NCI-H1694 treated with DMSO at 0.1 percent for 48 hours (cell line): ENCODE data around the gene C19orf53.

Source experiments
- DNase-seq: peaks from one replicate; lab custom pipeline; 2025; lab: John Stamatoyannopoulos, UW

C19orf53 gene

DNA sequence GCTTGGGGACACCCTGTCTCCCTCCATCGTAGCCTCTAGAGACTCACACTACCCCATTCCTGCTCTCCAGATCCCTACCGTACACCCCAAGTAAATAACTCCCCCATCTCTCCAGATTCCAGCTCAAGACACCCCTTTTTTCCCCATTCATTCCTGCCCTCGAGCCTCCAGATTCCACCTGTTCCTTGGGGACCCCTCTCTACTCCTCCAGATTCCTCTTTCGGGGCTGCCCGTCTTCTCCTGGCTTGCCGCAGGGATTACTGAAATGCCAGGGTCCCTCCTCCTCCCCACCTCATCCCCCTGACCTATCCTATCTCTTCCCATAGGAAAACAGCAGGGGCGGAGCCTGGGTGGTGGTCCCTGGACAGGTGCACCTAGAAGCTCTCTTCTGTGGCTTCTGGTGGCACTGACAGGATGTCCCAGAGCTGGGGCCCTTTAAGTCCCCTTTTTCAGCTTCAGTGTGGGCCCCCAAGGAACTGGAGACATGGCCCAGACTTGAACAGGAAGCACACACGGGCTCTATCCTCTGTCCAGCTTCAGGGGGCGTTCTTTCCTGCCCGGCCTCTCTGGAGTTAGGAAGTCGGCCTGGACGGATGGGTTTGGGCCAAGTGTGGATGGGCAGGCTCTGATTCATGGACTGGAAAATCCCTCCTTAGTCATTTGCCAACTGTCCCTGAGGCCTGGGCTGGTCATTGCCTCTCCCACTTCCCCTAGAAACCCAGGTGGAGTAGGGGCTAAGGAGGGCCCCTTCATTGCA lies 22.2 kb downstream of the C19orf53 start:
- DNase-seq = no peak

DNA sequence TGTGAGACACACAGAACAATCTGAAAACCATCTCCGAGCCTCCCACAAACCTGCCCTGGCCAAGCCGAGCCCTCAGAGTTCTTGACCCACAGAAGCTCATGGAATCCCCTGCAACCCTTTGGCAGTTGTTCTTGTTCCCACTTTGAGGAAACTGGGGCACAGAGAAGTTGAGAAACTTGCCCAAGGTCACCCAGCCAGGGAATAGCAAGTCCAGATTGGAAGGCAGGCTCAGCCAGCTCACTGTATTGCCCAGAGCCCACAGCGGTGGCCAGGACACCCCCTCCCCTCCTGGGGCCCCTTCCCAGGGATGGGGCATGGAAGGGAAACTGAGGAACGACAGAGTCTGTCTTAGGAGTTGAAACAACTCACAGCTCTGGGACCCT lies 22.8 kb downstream of the C19orf53 start:
- no peak for DNase-seq

DNA sequence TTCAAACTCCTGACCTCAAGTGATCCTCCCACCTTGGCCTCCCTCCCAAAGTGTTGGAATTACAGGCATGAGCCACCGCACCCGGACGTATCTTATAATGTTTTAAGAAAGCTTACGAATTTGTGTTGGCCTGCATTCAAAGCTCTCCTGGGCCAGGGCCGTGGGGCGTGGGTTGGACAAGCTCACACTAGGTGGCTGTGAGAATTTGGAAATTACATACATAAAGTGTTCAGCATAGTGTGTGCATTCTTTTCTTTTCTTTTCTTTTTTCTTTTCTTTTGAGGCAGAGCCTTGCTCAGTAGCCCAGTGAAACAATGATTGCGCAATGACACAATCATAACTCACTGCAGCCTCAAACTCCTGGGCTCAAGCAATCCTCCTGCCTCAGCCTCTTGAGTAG lies 23.6 kb downstream of the C19orf53 start:
- DNase-seq = no peak

DNA sequence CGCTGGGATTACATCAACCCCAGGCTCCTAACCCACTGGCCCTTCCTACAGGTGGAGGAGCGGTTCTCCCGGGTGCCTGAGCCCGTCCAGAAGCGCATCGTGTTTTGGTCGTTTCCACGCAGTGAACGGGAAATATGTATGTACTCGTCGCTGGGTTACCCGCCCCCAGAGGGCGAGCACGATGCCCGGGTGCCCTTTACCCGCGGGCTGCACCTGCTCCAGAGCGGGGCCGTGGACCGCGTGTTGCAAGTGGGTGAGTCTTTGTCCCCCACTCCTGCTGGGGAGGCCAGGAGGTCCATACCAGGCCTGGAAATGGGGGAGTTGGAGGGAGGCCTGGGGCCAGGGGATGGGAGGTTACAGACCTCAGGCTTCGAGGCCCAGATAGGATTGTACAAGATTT lies 25.4 kb downstream of the C19orf53 start:
- DNase-seq = no peak

DNA sequence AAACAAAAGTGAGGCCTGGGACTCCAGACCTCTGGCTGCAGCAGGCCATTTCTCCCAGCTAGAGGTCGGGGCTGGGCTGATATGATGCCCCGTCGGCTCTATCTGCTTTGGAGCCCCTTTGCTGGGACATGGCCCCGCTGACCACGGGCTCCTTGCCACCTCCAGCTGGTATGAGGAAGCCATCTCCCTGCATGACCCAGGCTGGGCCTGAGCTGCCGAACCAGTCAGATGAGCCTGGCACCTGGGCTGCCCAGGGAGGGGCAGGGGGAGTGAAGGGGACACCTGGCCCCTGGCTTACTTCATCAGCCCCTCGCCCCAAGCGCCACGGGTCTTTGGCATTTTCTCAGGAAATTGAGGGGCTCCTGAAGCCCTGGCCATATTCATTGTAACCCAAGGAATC lies 28.8 kb downstream of the C19orf53 start:
- no peak for DNase-seq

DNA sequence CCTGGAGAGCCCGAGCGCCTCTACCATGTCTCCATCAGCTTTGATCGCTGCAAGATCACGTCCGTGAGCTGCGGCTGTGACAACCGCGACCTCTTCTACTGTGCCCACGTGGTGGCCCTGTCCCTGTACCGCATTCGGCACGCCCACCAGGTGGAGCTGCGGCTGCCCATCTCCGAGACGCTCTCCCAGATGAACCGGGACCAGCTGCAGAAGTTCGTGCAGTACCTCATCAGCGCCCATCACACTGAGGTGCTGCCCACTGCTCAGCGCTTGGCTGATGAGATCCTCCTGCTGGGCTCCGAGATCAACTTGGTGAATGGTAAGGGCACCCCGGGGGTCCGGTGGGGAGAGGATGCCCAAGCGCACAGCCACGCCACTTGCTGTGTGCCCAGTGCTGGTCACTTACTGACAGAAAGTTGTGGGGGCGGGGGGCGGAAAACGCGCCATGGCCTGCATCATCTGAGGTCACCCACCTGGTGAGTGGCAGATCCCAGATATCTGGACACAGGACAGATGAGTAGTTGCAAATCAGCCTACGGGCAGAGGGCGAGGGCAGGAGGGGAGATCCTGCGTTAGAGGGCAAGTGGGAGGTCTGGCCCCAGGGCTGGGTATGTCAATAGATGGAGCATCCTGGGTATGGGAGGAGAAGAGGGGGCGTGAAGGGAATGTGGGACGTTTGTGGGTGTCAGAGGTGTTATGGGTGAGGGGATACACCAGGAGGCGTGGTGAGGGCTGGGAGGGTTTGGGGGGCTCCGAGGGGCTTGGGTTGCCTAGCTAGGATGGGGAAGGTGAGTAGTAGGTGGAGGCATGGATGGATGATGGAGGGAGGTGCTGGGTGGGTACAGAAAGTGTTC lies 30.8 kb downstream of the C19orf53 start:
- DNase-seq = no peak

DNA sequence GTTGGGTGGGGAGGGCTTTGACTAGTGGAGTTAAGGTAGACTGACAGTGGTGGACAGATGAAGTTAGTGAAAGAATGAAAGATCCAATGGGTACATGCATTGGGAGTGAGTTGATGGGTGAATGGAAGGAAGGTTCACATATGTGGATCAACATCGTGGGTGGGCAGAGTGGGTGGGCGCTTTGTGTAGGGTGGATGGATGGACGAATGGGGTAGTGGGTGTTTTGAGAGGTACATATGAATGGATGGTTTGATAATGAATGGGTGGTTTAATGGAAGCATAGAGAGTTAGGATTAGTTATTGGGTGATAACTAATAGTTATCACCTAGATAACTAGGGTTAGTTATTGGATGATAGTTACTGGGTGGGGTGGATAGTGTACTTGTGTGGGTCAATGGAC lies 32.5 kb downstream of the C19orf53 start:
- no peak for DNase-seq

DNA sequence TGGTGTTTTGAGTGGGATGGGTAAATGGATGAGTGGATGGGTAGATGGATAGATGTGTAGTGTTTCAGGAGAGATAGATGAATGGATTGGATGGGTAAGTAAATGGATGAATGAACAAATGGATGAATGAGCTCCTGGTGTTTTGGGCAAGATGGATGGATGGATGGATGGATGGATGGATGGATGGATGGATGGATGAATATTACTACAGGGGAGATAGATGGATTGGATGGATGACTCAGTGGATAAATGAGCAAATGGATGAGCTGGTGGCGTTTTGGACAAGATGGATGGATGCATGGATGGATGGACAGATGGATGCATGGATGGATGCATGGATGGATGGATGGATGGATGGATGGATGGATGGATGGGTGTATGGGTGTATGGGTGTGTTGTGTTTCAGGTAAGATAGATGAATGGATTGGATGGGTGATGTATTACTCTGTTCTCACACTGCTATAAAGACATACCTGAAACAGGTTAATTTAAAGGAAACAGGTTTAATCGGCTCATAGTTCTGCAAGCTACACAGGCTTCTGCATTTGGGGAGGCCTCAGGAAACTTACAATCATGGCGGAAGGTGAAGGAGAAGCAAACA lies 33.3 kb downstream of the C19orf53 start:
- DNase-seq = no peak

DNA sequence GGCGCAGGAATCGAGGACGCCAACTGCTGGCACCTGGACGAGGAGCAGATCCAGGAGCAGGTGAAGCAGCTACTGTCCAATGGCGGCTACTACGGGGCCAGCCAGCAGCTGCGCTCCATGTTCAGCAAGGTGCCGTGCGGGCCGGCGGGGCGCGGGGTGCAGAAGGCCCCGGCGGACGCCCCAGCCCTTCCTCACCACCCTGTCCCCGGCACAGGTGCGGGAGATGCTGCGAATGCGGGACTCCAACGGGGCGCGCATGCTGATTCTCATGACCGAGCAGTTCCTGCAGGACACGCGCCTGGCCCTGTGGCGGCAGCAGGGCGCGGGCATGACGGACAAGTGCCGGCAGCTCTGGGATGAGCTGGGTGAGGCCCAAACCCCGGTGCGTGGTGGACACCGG lies 34.6 kb downstream of the C19orf53 start:
- DNase-seq = no peak

DNA sequence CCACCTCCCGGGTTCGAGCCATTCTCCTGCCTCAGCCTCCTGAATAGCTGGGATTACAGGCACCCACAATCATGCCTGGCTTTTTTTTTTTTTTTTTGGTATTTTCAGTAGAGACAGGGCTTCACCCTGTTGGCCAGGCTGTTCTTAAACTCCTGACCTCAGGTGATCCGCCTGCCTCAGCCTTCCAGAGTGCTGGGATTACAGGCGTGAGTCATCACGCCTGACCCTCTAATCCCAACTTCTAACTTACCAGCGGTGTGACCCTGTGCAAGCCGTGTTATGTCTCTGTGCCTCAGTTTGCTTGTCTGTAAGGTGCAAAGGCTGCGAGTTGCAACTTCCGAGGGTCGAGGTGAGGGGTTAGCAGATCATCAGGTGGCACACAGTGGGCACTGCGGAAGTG lies 38.3 kb downstream of the C19orf53 start:
- DNase-seq = no peak

DNA sequence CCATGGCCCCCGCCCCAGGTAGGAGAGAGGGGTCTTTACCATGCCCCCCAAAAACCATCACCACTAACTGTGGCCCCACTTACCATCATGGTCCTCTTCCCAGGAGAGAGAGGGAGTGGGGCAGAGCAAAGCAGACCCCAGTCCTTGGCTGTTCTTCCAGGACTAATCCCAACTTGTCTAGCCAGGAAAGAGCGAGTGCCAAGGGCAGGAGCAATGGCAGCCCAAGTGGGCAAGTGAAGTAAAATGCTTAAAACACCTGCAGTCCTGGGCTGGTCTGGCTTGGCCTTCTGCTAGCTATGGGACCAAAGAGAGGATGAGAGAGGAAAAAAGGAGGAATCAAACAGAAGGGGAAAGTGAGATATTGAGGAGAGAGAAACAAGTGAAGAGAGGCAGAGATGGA lies 38.9 kb downstream of the C19orf53 start:
- no peak for DNase-seq

DNA sequence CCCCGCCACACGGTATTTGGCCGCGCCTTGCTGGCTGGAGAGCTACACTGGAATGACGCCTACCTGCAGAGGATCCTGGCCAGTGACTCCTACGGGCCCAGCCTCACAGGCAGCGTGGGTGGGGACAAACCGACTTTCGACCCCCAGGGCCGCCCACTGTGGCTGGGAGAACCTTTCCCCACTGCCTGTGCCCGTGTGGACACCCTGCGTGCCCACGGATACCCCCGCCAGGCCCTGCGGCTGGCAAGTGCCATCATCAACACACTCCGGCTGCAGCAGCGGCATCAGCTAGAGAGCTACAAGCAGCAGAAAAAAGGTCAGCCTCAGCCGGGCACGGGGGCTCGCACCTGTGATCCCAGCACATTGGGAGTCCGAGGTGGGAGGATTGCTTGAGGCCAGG lies 40.3 kb downstream of the C19orf53 start:
- DNase-seq = no peak

DNA sequence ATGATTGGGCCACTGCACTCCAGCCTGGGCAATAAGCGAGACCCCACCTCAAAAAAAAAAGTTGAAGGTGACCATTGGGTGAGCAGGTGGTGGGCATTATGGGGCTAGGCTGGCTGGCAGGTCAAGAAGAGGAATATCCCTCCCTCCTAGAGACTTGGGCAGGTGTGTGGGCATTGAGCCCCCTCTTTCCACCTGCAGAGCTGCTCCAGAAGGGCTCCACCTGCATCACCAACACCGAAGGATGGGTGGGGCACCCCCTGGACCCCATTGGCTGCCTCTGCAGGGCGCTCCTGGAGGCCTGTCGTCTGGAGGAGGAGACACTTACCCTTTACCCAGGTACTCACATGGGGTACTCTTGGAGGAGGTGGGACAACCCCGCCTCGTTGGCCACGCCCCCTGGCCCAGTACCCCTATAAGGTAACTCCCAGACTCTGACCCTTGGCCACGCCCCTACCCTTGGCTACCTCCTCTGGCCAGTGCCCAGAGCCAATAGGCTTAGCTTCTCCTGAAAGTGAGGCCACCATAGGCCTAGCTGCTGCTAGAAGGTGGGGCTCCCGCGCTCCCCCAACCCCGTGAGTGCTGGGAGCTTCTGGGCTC lies 42.9 kb downstream of the C19orf53 start:
- DNase-seq = no peak

DNA sequence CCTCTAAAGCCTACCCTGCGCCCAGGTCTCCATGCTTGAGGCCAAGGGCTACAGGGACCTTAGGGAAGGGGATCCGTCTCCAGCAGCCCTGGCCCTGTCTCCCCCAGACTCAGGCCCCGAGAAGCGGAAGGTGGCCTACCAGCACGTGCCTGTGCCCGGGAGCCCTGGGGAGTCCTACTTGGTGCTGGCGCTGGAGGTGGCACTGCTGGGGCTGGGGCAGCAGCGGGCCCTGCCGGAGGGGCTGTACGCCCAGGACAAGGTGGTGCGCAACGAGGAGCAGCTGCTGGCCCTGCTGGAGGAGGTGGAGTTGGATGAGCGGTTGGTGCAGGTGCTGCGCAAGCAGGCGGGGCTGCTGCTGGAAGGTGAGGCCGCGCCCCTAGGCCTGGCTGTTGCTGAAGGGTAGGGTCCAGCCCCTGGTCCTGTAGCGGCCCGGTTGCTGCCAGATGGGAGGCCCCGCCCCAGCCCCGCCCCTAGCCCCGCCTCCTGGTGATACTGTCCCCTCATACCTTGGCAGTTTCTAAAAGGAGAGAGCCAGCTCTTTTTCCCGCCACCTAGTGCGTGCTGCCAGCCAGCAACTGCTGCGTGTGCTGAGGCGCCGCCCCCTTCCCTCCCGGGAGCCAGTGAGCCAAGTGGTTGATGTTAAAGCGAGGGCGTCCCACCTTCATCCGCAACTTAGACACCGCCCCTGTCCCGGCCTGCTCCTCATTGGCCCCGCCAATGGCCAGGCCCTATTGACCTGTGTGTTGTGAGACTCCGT lies 43.5 kb downstream of the C19orf53 start:
- DNase-seq = no peak

DNA sequence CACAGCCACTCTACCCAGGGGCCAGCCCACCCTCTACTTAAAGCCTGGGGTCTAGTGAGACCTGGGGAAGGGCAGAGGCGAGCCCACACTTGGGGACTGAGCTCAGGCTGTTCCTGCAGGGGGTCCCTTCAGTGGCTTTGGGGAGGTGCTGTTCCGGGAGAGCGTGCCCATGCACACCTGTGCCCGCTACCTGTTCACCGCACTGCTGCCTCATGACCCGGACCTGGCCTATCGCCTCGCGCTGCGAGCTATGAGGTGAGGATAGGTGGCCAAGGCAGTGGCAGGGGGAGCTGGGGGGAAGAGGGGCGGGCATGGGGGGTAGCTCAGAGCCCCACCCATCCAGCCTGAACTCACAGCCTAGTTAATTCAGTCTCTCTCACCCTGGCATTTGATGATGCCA lies 45.0 kb downstream of the C19orf53 start:
- DNase-seq = no peak

DNA sequence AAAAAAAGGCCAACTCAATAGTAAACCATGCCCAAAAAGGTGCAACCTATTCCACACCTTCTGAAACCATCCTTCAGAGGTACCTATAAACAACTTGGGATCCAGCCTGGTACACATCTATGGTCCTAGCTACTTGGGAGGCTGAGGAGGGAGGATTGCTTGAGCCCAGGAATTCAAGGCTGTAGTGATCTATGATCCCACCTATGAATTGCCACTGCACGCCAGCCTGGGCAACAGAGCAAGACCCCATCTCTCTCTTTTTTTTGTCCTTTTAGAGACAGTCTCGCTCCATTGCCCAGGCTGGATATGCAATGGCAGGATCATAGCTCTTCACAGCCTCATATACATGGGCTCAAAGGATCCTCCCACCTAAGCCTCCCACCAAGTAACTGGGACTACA lies 47.0 kb downstream of the C19orf53 start:
- DNase-seq = no peak

DNA sequence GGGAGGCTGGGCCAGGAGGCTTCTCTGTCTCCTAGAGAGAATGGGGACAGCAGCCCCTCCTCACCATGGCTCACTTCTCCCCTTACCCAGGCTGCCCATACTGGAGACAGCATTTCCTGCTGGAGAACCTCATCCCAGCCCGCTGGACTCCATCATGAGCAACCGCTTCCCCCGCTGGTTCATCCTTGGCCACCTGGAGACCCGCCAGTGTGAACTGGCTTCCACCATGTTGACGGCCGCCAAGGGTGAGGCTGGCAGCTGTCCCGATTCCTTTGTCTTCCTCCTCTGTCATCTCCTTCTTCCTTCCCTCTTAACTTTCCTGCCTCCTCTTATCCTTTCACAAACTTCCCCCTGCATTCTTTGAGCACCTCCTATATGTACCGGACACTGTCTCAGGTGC lies 49.0 kb downstream of the C19orf53 start:
- no peak for DNase-seq

DNA sequence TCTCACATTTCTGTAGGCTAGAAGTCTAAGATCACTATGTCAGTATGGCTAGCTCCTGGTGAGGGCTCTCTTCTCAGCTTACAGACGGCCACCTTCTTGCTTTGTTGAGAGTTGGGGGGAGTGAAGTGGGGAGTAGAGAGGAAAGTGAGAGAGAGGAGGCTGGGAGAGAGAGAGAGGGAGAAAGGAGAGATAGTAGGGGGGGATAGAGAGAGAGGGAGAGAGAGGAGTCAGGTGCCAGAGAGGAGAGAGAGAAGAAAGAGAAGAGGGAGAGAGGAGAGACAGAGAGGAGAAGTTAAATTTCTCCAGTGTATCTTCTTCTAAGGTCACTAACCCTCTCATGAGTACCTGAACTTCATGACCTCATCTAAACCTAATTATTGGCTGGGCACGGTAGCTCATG lies 49.6 kb downstream of the C19orf53 start:
- no peak for DNase-seq

DNA sequence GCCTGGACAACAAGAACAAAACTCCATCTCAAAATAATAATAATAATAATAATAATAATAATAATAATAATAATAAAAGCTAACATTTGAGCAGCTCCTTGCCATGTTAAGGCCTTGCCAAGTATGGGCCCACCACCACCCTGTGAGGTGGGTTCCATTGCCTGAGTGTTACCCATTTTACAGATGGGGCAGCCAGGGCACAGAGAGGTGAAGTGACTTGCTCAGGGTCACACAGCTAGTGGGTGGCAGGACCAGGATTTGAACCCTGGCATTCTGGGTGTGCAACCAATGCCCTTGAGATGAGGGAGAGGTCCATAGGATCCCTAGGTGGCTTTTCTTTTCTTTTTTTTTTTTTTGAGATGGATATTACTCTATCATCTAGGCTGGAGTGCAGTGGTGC lies 50.4 kb downstream of the C19orf53 start:
- no peak for DNase-seq

DNA sequence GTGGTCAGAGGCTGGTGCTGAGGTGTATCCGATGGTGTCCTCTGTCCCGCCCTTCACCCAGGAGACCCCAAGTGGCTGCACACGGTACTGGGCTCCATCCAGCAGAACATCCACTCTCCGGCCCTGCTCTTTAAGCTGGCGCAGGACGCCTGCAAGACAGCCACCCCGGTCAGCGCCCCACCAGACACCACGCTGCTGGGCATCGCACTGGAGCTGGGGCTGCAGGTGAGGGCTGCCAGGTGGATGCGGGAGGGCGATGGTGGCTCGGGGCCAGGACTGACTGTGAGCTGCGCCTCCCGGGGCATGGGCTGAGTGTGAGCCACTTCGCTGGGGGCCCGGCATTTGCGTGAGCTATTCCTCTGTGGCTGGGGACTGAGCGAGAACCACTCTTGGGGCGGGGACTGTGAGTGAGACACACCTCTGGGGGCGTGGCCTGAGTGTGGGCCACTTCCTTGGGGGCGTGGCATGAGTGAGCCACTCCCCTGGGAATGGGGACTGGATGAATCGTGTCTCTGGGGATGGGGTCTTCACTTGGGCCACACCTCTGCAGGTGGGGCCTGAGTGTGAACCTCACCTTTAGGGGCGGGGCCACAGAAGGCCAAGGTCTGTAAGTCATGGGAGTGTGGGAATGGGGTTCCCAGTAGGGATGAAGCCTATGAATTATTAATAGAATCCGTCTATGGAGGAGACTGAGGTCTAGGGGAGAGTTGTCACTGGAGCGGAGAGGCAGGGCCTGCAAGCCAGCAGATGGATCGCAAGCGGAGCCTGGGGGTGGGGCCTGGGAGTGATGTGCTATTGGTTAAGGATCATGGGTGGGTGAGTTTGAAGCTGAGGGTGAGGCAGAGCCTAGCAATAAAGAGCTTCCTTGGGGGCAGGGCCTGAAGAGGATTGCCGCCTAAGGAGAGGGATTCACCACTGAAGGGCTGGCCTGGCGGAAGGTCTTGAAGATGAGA lies 51.5 kb downstream of the C19orf53 start:
- DNase-seq = no peak
